PC-9 (cell line): ENCODE results near the gene LIAS.

Experiments used
- EZH2 ChIP-seq: fragments of 200-600 bp; sonication (generic); IDR thresholded peaks from 2 replicates; pipeline ENCODE4 v1.8.0; 2017; ENCODE audit warnings: antibody characterized with exemption, low read depth
- TF ChIP-seq, protein P1 (sequence below): fragments of 200-600 bp; sonication (generic); conservative IDR thresholded peaks from 2 replicates; pipeline ENCODE4 v1.6.1; 2017; ENCODE audit warnings: mixed run types, antibody characterized with exemption, mild to moderate bottlenecking, moderate library complexity

DNA sequence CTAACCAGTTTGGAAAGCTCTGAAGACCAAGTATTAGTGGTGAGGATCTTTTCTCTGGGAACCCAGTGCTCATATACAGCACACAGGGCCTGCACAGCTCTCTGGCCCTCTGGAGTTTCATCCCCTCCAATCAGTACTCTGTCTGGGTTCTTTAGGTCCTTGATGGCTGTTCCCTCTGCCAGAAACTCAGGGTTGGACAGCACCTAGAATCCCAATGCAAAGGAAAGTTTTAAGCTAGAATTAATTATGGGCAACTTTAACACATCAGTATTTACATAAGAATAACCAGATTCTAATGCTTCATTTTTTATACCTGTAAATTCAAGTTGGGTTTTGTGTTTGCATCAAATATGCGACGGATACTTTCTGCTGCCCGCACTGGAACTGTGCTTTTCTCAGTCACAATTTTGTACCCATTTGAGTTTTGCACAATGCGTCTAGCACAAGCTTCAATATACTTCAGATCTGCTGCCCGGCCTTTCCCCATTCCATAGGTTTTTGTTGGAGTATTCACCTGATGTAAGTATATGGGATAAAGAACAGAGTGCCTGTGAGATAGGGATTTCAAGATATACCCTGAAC, 51.6 kb downstream of the LIAS start:
- TF ChIP-seq EZH2, result no peak
- TF ChIP-seq, protein P1, sequence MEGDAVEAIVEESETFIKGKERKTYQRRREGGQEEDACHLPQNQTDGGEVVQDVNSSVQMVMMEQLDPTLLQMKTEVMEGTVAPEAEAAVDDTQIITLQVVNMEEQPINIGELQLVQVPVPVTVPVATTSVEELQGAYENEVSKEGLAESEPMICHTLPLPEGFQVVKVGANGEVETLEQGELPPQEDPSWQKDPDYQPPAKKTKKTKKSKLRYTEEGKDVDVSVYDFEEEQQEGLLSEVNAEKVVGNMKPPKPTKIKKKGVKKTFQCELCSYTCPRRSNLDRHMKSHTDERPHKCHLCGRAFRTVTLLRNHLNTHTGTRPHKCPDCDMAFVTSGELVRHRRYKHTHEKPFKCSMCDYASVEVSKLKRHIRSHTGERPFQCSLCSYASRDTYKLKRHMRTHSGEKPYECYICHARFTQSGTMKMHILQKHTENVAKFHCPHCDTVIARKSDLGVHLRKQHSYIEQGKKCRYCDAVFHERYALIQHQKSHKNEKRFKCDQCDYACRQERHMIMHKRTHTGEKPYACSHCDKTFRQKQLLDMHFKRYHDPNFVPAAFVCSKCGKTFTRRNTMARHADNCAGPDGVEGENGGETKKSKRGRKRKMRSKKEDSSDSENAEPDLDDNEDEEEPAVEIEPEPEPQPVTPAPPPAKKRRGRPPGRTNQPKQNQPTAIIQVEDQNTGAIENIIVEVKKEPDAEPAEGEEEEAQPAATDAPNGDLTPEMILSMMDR, result no peak
